ENCODE measurements around the gene FBLN2.

GRCh38 chr3:13666781-13667709 lies 118.1 kb downstream of the FBLN2 start:
- TF ChIP-seq CTCF (IDR thresholded peaks at IDR 0.05) = no peak
- no peak for TF ChIP-seq MAX (IDR thresholded peaks at IDR 0.05; ENCODE audit: low read depth)
- no peak for TF ChIP-seq NRF1 (IDR thresholded peaks at IDR 0.05; ENCODE audit: low read depth, low read length)
- TF ChIP-seq EP300 (IDR thresholded peaks at IDR 0.05; ENCODE audit: borderline replicate concordance in 1 of 2, low read depth in 1 of 2, low read length in 1 of 2) = no peak
- TF ChIP-seq TAF1 (IDR thresholded peaks at IDR 0.05; ENCODE audit: borderline replicate concordance, low read depth, low read length) = no peak
- no peak for TF ChIP-seq EZH2phosphoT487 (IDR thresholded peaks at IDR 0.05; ENCODE audit: borderline replicate concordance, low read depth)
- no peak for TF ChIP-seq POLR2AphosphoS5 (IDR thresholded peaks at IDR 0.05; ENCODE audit: low read depth, low read length)

Measured in SK-N-SH (cell line).